Measurements from ENCODE around the gene PFKP.

GRCh38 chr10:3172081-3172445 lies 104.7 kb downstream of the PFKP start:
- no peak for TF ChIP-seq CTCF (conservative IDR thresholded peaks at IDR 0.05; ENCODE audit: low read length)
- no peak for TF ChIP-seq EZH2phosphoT487 (IDR thresholded peaks at IDR 0.05; ENCODE audit: borderline replicate concordance)
